Activated CD8-positive, alpha-beta memory T cell treated with anti-CD3 and anti-CD28 coated beads, Interleukin-2, amount 10 ng/mL, durations not matched to agents 7 days and 5 days (primary cell): ENCODE measurements around the gene ATP11A. TPM values are rescaled to one million over a fixed set of nuclear protein-coding genes. Genes with fewer than 3 reads are reported as not detected.
"Not testable (repeated sequence)": the region's sequence is repeated elsewhere in the genome, so short reads cannot be mapped to it uniquely, and the experiment has no call there.

Experiments used
- ATAC-seq: fragments of 150-1000 bp; cut with Tn5 transposase; one replicate; pipeline ENCODE4 v1.10.0; 2021; ENCODE audit warnings: moderate library complexity
- CTCF ChIA-PET: fragments of 350-600 bp; sonication (Branson Sonifier 250); formaldehyde crosslinking; loops from one replicate; lab custom pipeline; 2021; ENCODE audit warnings: antibody characterized with exemption; lab: Charles Lee
- DNase-seq: peaks from one replicate; pipeline ENCODE4 v3.0.0-alpha.2; 2020
- H3K27ac Mint-ChIP-seq: one replicate; pipeline ENCODE4 v1.8.0; 2021; ENCODE audit warnings: mild to moderate bottlenecking, mixed read lengths
- H3K27me3 Mint-ChIP-seq: one replicate; pipeline ENCODE4 v1.8.0; 2021; ENCODE audit warnings: mixed read lengths
- H3K36me3 Mint-ChIP-seq: one replicate; pipeline ENCODE4 v1.8.0; 2021; ENCODE audit warnings: mild to moderate bottlenecking, mixed read lengths
- H3K4me1 Mint-ChIP-seq: one replicate; pipeline ENCODE4 v1.8.0; 2021; ENCODE audit warnings: mixed read lengths
- H3K4me3 Mint-ChIP-seq: one replicate; pipeline ENCODE4 v1.8.0; 2021; ENCODE audit warnings: mild to moderate bottlenecking, moderate library complexity, mixed read lengths
- H3K9me3 Mint-ChIP-seq: one replicate; pipeline ENCODE4 v1.8.0; 2022; ENCODE audit warnings: low read depth, mixed read lengths
- total RNA-seq, 2 experiments: library from RNA; stranded (reverse); gene quantifications; one replicate each; pipeline ENCODE4 v1.2.3, GENCODE V29; 2021

ATP11A gene
- total RNA-seq, 2 experiments from 2014 or later, result 40.0 to 43.5 TPM

GRCh38 chr13:112703449-112704284, 13.8 kb downstream of the ATP11A start:
- Mint-ChIP-seq H3K36me3 (no peaks in the 10 kb centered on the region), H3K9me3 (no peaks in the 10 kb centered on the region), H3K27me3 (no peaks in the 10 kb centered on the region), H3K4me1 (peaks cover 13% of the 10 kb centered on the region), H3K4me3 (no peak overlapping the region), H3K27ac (no peak overlapping the region)
- no peak for ATAC-seq
- no peak for DNase-seq
- CTCF ChIA-PET, result no interaction called here

GRCh38 chr13:112704308-112705145, 14.7 kb downstream of the ATP11A start:
- DNase-seq (no peak), ATAC-seq (no peak)
- no peaks in the 10 kb centered on the region for H3K36me3 Mint-ChIP-seq
- no peak overlapping the region for H3K27ac Mint-ChIP-seq
- H3K4me3 Mint-ChIP-seq, result no peak overlapping the region
- no peaks in the 10 kb centered on the region for H3K9me3 Mint-ChIP-seq
- H3K4me1 Mint-ChIP-seq, result peaks cover 10% of the 10 kb centered on the region
- CTCF ChIA-PET, result no interaction called here
- no peaks in the 10 kb centered on the region for H3K27me3 Mint-ChIP-seq

GRCh38 chr13:112705286-112705685, 15.4 kb downstream of the ATP11A start:
- Mint-ChIP-seq H3K4me3 (no peak overlapping the region), H3K27ac (no peak overlapping the region), H3K4me1 (peaks cover 10% of the 10 kb centered on the region), H3K36me3 (no peaks in the 10 kb centered on the region), H3K9me3 (no peaks in the 10 kb centered on the region), H3K27me3 (no peaks in the 10 kb centered on the region)
- ATAC-seq, result no peak
- no peak for DNase-seq
- CTCF ChIA-PET, result no interaction called here

- Mint-ChIP-seq H3K4me3 (no peak overlapping the region), H3K27ac (no peak overlapping the region), H3K27me3 (no peaks in the 10 kb centered on the region), H3K9me3 (no peaks in the 10 kb centered on the region), H3K36me3 (no peaks in the 10 kb centered on the region), H3K4me1 (peaks cover 10% of the 10 kb centered on the region)
- DNase-seq (no peak), ATAC-seq (no peak)
- CTCF ChIA-PET, result no interaction called here
Measured at GRCh38 chr13:112706171-112706570, 16.3 kb downstream of the ATP11A start.

- Mint-ChIP-seq H3K4me1 (peaks cover 10% of the 10 kb centered on the region), H3K27ac (no peak overlapping the region), H3K4me3 (no peak overlapping the region), H3K27me3 (no peaks in the 10 kb centered on the region), H3K36me3 (no peaks in the 10 kb centered on the region), H3K9me3 (no peaks in the 10 kb centered on the region)
- CTCF ChIA-PET, result no interaction called here
- DNase-seq (no peak), ATAC-seq (no peak)
Measured at GRCh38 chr13:112708560-112709240, 18.9 kb downstream of the ATP11A start.

- DNase-seq, H3K4me3 Mint-ChIP-seq, H3K36me3 Mint-ChIP-seq, H3K27me3 Mint-ChIP-seq, H3K9me3 Mint-ChIP-seq, CTCF ChIA-PET, H3K4me1 Mint-ChIP-seq, H3K27ac Mint-ChIP-seq, ATAC-seq: not testable (repeated sequence)
Measured at GRCh38 chr13:112709316-112709715, 19.5 kb downstream of the ATP11A start.

GRCh38 chr13:112709825-112710783, 20.3 kb downstream of the ATP11A start:
- no peaks in the 10 kb centered on the region for H3K4me1 Mint-ChIP-seq
- no peaks in the 10 kb centered on the region for H3K36me3 Mint-ChIP-seq
- H3K27ac Mint-ChIP-seq, result no peak overlapping the region

GRCh38 chr13:112710855-112711527, 21.2 kb downstream of the ATP11A start:
- H3K27me3 Mint-ChIP-seq, result no peaks in the 10 kb centered on the region
- H3K27ac Mint-ChIP-seq, result no peak overlapping the region
- DNase-seq (no peak), ATAC-seq (no peak)
- H3K4me3 Mint-ChIP-seq, result no peak overlapping the region
- H3K36me3 Mint-ChIP-seq, result no peaks in the 10 kb centered on the region
- CTCF ChIA-PET, result no interaction called here
- H3K9me3 Mint-ChIP-seq, result no peaks in the 10 kb centered on the region
- H3K4me1 Mint-ChIP-seq, result no peaks in the 10 kb centered on the region

More at GRCh38 chr13:112709825-112710783, 20.3 kb downstream of the ATP11A start:
- Mint-ChIP-seq H3K27me3 (no peaks in the 10 kb centered on the region), H3K4me3 (no peak overlapping the region), H3K9me3 (no peaks in the 10 kb centered on the region)
- ATAC-seq (no peak), DNase-seq (no peak)
- CTCF ChIA-PET, result no interaction called here

- no peak overlapping the region for H3K27ac Mint-ChIP-seq
- H3K9me3 Mint-ChIP-seq, result no peaks in the 10 kb centered on the region
- no peak overlapping the region for H3K4me3 Mint-ChIP-seq
- H3K27me3 Mint-ChIP-seq, result no peaks in the 10 kb centered on the region
- H3K36me3 Mint-ChIP-seq, result no peaks in the 10 kb centered on the region
- CTCF ChIA-PET, result no interaction called here
- DNase-seq, result no peak
- H3K4me1 Mint-ChIP-seq, result no peaks in the 10 kb centered on the region
- ATAC-seq, result no peak
Measured at GRCh38 chr13:112711528-112712265, 21.9 kb downstream of the ATP11A start.

GRCh38 chr13:112712451-112713207, 22.8 kb downstream of the ATP11A start:
- no peak for DNase-seq
- Mint-ChIP-seq H3K27me3 (no peaks in the 10 kb centered on the region), H3K27ac (no peak overlapping the region), H3K4me3 (no peak overlapping the region), H3K9me3 (no peaks in the 10 kb centered on the region), H3K4me1 (no peaks in the 10 kb centered on the region), H3K36me3 (no peaks in the 10 kb centered on the region)
- CTCF ChIA-PET, result no interaction called here
- ATAC-seq, result no peak

GRCh38 chr13:112713517-112714253, 23.8 kb downstream of the ATP11A start:
- H3K9me3 Mint-ChIP-seq, result no peaks in the 10 kb centered on the region

More at GRCh38 chr13:112713517-112714253, 23.8 kb downstream of the ATP11A start:
- H3K4me1 Mint-ChIP-seq, result no peaks in the 10 kb centered on the region
- ATAC-seq, result no peak
- DNase-seq, result no peak
- H3K27ac Mint-ChIP-seq, result no peak overlapping the region
- no peaks in the 10 kb centered on the region for H3K27me3 Mint-ChIP-seq
- CTCF ChIA-PET, result no interaction called here
- H3K4me3 Mint-ChIP-seq, result no peak overlapping the region
- no peaks in the 10 kb centered on the region for H3K36me3 Mint-ChIP-seq
